Stimulated activated CD8-positive, alpha-beta memory T cell treated with anti-CD3 and anti-CD28 coated beads, Interleukin-7, amount 100 ng/mL, for 24 hours (primary cell): ENCODE data around the gene LAMC1.

Source experiments
- DNase-seq: peaks from one replicate; pipeline ENCODE4 v3.0.0-alpha.2; 2020; ENCODE audit warnings: low read depth

Gene LAMC1

GRCh38 chr1:183194527-183195141 is 171.4 kb downstream of the LAMC1 start:
- DNase-seq = no peak

GRCh38 chr1:183195142-183195574 is 171.9 kb downstream of the LAMC1 start:
- DNase-seq = no peak
